Measurements from ENCODE around the gene MEX3C.
A peak's percentile ranks its signal among the peaks of the same experiment; 100 is the strongest.

MEX3C gene

GRCh38 chr18:51197661-51198424 lies at the start of gene MEX3C:
Gene MEX3C, minus strand, starts transcription at chr18:51197681. Its CDS starts 361 bp downstream, at chr18:51197320.
- FAIRE-seq, result peak; percentile 9

GRCh38 chr18:51241226-51241625 lies 43.7 kb upstream of the MEX3C start:
- no peak for FAIRE-seq

GRCh38 chr18:51236225-51236624 lies 38.7 kb upstream of the MEX3C start:
- no peak for FAIRE-seq

GRCh38 chr18:51235009-51235789 lies 37.7 kb upstream of the MEX3C start:
- no peak for FAIRE-seq

- no peak for FAIRE-seq
Measured at GRCh38 chr18:51234117-51235008, 36.9 kb upstream of the MEX3C start.

- FAIRE-seq, result no peak
Measured at GRCh38 chr18:51229328-51229727, 31.8 kb upstream of the MEX3C start.

- FAIRE-seq, result no peak
Measured at GRCh38 chr18:51227660-51228059, 30.2 kb upstream of the MEX3C start.

- FAIRE-seq, result no peak
Measured at GRCh38 chr18:51226587-51227350, 29.3 kb upstream of the MEX3C start.

GRCh38 chr18:51226068-51226467 lies 28.6 kb upstream of the MEX3C start:
- no peak for FAIRE-seq

GRCh38 chr18:51212606-51213005 lies 15.1 kb upstream of the MEX3C start:
- no peak for FAIRE-seq

GRCh38 chr18:51211552-51211951 lies 14.1 kb upstream of the MEX3C start:
- FAIRE-seq, result no peak

GRCh38 chr18:51196811-51197660 lies 445 bp downstream of the MEX3C start:
- FAIRE-seq, result no peak

GRCh38 chr18:51196118-51196810 lies 1.2 kb downstream of the MEX3C start:
- FAIRE-seq, result no peak

GRCh38 chr18:51195451-51196117 lies 1.9 kb downstream of the MEX3C start:
- FAIRE-seq, result no peak

GRCh38 chr18:51195086-51195450 lies 2.4 kb downstream of the MEX3C start:
- FAIRE-seq, result no peak

GRCh38 chr18:51194604-51195003 lies 2.9 kb downstream of the MEX3C start:
- FAIRE-seq, result no peak

GRCh38 chr18:51193621-51194287 lies 3.7 kb downstream of the MEX3C start:
- FAIRE-seq, result no peak

- no peak for FAIRE-seq
Measured at GRCh38 chr18:51192696-51193095, 4.8 kb downstream of the MEX3C start.

- FAIRE-seq, result no peak
Measured at GRCh38 chr18:51192026-51192425, 5.5 kb downstream of the MEX3C start.

Measured in islet of Langerhans (tissue), 1 donor.